Measurements from ENCODE around the gene MRPL28.
"Not testable (repeated sequence)": the region's sequence is repeated elsewhere in the genome, so short reads cannot be mapped to it uniquely, and the experiment has no call there.

Gene MRPL28

DNA sequence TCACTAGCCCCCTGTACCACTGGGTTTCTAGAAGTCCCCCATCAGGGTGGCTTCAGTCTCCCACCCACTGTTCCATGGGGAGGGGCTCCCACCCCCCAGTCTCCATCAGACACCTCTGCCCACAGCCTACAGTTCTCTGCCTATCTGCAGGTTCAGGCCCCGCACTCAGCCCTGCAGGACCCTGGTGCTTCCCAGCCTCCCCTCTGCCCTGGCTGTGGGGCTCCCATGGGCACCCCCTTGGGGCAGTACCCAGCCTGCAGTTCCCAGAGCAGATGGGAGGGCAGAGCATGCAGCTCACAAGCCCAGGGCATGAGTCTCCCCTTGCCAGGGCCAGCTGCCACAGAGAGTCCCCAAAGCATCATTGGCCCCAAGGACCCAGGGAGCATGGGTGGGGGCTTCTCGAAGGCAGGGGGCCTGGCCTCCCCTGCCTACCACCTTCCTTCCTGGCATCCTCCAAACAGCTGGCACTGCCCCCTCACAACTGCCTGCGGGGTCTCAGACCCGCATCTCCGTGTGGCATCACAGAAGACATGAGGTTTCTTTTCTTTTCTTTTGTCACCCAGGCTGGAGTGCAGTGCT is 2.8 kb upstream of the MRPL28 start:
- no peak for DNase-seq

DNA sequence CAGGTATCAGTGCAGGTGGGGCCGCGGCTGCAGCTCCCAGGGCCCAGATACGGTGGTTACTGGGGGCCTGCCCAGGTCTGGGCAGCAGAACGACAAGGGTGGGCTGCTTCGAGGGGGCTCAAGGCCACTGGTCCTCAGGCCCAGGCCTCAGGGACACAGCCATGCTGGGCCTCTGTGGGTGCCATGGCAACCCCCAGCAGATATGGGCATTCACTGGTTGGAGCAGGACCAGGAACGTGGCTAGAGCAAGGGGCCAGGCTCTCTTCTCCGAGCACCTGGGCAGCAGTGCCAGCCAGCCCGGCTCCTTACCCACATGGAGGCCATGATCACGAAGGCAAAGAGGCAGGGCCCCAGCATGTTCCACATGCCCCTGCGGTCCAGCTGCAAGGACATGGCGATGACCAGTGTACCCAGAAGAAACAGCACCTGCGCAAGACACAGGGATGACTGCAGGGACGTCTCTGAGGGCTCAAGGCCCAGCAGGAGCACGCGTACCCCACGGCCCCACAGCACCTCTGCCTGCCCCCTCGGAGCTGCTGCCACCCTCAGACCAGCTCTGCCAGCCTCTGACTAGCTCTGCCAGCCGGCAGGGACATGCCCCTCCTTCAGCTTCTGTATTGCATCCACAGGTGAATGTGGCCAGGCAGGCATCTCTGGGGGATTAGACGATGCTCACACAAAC is 2.1 kb upstream of the MRPL28 start:
- DNase-seq = no peak

DNA sequence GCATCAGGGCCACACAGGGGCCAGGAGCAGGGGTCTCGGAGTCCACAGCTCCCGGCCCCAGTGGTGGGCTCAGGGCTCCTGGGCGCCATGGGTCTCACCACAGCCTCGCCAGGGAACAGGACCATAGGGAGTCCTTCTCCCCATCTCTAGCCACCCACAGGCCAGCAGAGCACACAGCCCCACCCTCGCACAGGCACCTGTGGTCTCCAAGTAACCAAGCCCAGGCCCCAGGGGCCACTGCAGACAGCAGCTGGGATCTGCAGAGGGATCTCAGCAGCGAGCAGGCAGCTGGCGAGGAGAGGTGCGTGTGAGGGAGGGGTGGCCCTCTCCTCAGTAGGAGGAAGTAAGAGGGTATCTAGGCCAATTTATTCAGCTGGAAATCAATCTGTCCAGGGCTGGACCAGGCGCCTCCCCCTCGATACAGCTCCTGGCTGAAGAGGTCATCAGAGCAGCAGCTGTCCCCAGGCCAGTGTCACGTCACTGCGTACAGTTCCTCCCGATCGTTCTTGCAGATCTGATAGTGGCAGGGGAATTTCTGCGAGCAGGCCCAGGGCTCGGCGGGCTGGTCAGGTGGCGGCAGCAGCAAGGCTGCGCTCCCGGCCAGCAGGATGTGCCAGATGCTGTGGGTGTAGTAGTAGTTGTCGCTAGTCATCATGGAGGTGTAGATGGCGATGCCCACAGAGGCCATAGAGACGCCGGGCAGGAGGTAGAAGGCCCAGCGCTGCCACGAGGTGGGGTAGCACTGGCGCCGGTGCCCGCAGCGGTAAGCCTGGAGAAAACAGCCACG is 1.4 kb upstream of the MRPL28 start:
- no peak for DNase-seq

DNA sequence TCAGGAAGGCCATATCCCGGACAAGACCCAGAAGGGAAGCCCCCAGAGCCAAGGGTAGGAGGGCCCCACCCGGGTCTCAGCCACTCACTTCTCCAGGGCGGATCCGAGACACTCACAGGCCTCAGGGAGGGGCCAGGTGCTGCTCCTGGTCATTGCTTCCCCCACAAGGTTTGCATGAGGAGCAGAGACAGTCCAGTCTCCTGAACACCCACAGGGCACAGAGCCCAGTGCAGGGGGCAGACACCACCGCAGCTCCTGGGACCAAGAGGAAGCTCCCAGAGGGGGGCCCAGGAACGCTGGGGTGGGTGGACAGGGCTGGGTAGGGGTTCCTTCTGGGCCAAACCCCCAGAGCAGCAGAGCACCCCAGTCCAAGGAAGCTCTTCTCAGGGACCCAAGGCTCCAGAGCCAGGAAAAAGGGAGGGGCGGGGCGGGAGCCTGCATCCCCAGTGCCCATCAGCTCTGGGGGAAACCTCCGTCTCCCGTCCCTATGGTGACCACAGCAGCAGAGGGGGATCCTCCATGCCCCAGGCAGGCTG is 709 bp upstream of the MRPL28 start:
- no peak for DNase-seq

- DNase-seq = no peak
Observed at GRCh38 chr16:369866-370436, 387 bp downstream of the MRPL28 start.

GRCh38 chr16:369275-369865 is 968 bp downstream of the MRPL28 start:
- no peak for DNase-seq

GRCh38 chr16:368388-369158 is 1.8 kb downstream of the MRPL28 start:
- no peak for DNase-seq

DNA sequence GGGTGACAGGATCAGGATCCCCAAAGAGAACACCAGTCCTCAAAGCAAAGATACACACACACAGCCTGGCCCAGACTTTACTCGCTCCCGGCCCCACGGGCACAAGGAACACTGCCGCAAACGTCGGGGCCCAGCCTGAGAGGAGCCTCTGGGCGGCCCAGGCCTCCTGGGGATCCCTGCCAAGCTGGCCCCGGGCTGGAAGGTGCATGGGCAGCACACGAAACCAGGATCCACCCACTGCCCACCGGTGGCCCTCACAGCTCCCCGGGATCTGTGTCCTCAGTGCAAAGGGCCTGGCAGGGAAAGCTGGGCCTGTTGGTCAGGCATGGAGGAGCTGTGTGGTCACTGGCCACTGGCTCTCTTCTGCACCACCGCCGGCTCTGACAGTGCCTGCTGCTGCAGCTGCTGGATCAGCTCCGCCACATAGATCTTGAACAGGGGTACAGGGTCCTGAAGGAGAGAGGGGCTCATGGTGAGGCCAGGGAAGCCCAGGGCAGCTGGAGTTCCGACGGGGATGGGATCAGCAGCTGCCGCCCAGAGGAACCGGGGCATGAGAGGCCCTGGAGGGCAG is 2.9 kb downstream of the MRPL28 start:
- no peak for DNase-seq

- no peak for DNase-seq
Observed at GRCh38 chr16:366476-366875, 3.9 kb downstream of the MRPL28 start.

DNA sequence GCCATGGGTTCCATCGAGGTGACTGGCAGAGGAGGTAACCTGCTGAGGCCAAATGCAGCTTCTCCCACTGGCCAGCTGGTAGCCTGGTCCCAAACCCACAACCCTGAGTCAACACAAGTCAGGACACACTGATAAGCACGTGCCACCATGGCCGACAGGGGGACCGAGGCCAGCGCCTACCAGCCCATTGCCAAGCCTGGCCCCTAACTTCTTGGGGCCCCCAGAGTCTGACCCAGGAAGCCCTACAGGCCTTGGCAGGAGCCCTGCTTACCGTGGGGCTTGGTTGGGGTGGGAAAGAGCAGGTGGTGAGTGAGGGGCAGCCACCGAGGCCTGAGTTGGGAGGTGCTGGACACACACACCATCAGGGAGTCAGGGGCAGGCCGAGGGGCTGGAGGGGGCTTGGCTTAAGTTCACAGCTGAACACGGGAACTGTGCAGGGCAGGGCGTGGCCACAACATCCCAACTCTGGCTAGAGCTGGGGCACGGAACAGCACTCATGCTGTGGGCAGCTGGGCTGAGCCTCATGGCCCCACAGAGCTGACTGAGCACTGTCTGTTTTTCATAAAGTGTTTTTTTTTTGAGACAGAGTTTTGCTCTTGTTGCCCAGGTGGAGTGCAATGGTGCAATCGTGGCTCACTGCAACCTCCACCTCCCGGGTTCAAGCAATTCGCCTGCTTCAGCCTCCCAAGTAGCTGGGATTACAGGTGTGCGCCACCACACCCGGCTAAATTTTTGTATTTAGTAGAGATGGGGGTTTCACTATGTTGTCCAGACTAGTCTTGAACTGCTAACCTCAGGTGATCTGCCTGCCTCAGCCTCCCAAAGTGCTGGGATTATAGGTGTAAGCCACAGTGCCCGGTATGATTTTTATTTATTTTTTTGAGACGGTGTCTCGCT is 5.5 kb downstream of the MRPL28 start:
- DNase-seq = no peak

DNA sequence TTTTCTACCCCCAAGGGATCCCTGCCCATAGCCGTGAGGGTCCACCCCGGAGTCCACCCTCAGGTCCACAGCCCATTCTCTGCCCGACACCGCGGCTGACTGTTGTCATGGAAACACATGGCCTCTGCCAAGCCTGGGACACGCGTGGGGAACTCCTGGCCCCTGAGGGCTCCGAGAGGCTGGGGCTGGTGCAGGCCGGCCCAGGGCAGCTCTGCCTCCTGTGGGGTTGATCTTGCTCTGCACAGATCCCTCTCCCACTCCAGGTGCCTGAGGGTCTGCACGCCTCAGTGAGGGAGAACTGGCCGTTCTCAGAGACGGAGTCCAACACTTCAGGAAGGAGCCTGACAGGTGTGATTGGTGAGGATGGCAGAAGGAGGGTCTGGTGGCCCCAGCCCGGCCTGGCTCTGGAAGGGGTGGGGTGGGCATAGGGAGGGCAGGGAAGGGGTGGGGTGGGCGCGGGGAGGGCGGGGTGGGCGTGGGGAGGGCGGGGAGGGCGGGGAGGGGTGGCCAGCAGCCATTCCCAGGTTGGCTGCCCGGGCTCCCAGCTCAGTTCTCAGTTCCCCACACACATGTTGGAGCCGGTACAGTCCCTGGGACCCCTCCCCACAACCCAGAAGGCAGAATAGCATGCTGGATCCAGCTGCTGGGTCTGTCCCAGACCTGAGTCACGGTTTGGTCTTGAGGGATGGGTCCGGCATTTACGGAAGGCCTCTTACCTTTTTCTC is 6.4 kb downstream of the MRPL28 start:
- DNase-seq = no peak

DNA sequence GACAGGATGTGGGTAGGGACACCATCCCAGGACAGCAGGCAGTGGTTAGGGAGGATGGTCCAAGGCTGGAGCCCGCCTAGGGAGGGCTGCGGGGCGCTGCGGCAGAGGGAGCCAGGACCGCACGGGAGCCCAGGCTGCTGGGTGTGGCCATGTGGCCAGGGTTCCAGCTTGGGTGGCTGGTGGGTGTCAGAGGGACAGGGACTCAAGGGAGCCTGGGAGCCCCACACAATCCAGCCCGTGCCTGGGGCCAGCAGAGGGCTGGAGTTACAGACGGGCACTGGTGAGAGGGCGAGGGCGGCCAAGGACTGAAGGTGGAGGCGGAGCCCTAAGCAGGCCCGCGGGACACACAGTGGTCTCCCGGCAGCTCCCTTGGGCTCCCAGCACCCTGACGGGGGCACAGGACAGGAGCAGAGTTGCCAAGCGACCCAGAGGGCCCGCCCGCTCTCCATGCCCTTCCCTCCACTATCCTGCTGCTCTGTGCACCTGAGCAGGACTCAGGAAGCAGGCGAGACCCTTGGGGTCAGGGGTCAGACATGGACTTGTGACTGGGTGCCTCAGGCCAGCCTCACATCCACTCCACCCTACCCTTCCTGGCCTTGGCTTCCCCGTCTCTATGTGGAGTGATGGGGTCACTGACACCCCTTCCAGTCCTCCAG is 7.1 kb downstream of the MRPL28 start:
- DNase-seq = no peak

GRCh38 chr16:362702-362999 is 7.7 kb downstream of the MRPL28 start:
- DNase-seq = not testable (repeated sequence)

DNA sequence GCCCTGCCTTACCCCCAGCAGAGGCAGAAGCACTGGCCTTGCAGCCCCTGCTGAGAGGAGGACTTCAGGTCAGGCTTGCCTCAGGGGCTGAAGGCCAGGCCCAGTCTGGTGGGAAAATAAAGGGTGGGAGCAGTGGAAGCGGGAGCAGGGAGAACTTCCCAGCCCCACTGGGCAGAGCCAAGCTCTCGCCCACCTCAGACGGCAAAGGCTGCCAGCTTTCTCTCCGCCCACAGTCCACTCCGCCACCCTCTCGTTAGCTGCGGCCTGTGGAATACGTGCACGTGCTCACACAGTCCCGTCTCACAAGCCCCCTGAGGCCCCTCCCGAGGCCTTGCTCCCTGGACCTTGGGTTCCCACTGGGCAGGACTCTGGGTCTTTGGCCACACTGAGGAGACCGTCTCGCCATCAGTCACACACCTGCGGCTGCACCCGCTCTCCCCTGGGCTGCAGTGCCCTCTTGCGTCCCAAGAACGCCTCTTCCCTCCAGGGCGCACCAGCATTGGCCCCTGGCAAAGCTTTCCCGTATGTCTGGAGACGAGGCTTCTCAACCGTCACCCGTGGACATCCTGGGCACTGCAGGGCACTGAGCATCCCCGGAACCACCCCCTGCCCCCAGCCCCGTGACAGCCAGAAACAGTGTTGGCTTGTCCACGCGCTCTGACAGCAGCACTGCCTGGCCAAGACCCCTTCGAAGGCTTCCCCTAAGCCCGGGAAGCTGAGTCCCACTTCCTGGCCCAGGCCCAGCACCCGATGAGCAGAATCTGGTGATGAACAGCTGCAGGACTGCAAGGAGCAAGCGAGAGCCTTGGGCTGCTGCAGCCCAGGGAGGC is 8.3 kb downstream of the MRPL28 start:
- DNase-seq = peak; percentile 80

DNA sequence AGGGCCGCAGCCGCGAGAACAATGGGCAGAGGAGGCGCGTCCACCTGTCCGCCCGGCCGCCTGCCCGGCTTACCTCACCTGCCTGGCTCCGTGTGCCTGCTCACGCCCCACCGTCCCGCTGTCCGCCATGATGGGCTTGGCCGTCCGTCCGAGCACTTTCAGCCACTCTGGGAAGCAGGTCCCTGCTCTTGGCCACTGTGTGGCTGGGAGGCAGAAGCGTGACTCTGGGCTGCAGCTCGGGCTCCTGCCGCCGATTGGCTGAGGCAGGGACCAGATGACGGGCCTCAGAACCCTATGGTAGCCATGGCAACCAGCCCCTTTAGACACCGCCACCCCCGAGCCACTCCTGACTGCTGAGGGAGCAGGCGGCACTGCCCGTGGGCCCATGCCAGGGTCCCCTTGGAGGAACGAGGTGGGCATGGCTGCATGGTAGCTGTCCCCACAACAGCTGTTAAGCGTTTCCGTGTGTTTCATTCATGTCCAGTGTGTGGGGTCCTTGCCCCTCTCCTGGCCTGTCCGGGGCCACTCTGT is 8.9 kb downstream of the MRPL28 start:
- DNase-seq = no peak

DNA sequence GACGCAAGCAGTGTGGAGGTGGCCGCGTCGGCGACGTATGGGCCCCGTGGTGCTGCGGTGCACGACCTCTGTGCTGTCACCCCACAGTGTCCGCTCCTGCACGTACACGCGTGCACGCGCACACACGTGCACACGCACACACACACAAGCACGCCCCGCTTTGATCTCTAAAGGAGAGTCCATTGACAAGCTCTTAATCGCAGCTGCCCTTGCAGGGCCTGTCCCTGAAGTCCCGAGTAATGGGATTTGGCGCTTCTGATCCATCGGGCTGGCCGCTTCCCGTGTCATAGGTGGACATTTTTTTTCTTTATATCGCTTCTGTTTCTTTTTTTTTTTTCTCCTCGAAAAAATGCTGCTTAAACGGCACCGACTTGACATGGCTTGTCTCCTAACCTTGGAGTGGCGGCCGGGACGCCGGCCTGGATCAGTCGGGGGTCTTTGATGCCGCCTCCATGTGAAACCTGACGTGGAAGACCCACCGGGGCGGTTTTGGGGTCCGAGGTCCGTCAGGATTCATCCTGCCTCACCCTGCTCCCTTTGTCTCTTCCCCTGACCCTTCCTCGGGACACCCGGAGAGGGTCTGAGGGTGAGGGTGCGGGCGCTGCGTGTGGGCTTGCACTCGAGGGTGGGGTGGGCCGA is 9.5 kb downstream of the MRPL28 start:
- no peak for DNase-seq

GRCh38 chr16:359871-360697 is 10.3 kb downstream of the MRPL28 start:
- DNase-seq = no peak

Data from CD4-positive, alpha-beta T cell treated with Interleukin-21 for 1 hour (primary cell).